Skin of body (tissue), 2 donors: Measurements from ENCODE around the gene NAXD. TPM values are rescaled to one million over a fixed set of nuclear protein-coding genes. Genes with fewer than 3 reads are reported as not detected.
"Not testable (repeated sequence)": the region's sequence is repeated elsewhere in the genome, so short reads cannot be mapped to it uniquely, and the experiment has no call there.

Experiments used
- DNase-seq: peaks from one replicate; lab custom pipeline; 2025; lab: John Stamatoyannopoulos, UW
- total RNA-seq: library from RNA; depleted of rRNA; stranded (reverse); fragments of >200 nt; gene quantifications from one replicate; pipeline ENCODE4 v1.2.3, GENCODE V29; 2014

NAXD gene
- total RNA-seq, 1 donor from 2014 or later, result 15.4 TPM

DNA sequence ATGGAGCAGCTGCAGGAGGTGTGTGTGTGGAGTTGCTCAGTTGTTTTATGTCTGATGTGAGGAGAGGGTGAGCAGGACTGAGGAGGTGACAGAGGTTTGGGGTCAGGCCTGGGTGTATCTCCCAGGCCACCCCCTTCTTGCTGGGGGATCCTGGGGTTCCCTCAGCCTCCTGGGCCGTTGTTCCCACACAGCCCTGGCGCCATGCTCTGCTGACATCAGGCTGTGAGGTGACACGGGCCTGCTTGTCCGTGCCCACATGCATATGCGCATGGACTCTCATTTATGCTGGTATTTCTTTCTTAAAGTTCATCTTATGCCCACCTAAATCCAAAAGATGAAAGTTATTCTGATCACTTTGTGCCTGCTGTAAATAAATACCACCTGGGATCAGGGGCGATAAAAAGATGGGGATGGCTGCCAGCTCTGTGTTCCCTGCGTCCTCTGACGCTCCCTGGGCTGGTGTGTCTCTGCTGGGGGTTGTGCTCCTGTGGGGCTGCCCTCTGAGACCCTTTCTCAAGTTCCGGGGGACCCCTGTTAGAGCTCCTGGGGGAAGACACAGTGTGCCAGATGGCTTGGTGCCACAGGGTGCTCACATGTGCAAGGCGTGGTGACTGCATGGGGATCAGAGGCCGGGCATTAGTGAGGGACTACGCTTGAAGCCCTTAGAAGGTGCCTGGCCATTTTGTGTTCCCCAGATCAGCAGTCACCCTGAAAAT is 12.6 kb downstream of the NAXD start:
- no peak for DNase-seq

- DNase-seq, result no peak
These were observed 13.1 kb downstream of the NAXD start for GRCh38 chr13:110628477-110628793.

GRCh38 chr13:110628952-110629701 is 13.8 kb downstream of the NAXD start:
- no peak for DNase-seq

DNA sequence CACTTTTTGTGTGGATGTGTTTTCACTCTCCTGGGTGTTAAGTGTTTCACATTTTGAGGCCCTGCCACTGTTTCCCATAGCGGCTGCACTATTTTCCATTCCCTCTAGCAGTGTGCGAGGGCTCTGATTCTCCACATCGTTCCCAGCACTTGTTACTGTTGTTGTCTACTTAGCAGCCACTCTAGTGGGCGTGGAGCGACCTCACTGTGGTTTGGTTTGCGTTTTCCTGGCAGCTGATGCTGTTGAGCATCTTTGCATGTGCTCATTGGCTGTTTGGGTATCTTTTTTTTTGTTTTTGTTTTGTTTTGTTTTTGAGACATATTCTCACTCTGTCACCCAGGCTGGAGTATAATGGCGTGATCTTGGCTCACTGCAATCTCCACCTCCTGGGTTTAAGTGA is 14.4 kb downstream of the NAXD start:
- no peak for DNase-seq

DNA sequence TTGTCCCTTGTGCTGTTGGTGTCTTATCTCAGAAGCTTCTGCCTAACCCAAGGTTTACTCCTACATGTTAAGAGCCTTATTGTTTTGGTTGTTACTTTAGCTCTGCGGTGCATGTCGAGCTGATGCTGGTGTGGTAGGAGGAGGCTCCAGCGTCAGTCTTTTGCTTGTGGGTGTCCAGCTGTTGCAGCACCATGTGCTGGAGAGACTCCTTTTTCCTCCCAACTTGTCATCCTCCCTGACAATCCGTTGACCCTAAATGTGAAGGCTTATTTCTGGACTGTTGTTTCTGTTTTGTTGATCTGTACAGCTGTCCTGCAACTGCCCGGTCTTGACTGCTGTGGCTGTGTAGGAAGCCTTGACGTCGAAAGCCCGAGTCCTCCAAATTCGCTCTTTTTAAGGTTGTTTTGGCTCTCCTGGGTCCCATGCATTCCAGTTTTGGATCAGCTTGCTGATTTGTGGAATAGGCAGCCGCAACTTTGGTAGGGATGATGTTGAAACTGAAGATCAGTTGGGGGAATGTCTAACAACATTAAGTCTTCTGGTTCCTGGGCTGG is 15.3 kb downstream of the NAXD start:
- DNase-seq, result no peak

DNA sequence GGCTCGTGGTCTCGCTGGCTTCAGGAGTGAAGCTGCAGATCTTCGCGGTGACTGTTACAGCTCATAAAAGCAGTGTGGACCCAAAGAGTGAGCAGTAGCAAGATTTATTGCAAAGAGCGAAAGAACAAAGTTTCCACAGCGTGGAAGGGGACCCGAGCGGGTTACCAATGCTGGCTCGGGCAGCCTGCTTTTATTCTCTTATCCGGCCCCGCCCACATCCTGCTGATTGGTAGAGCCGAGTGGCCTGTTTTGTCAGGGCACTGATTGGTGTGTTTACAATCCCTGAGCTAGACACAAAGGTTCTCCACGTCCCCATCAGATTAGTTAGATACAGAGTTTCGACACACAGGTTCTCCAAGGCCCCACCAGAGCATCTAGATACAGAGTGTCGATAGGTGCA is 16.9 kb downstream of the NAXD start:
- not testable (repeated sequence) for DNase-seq

DNA sequence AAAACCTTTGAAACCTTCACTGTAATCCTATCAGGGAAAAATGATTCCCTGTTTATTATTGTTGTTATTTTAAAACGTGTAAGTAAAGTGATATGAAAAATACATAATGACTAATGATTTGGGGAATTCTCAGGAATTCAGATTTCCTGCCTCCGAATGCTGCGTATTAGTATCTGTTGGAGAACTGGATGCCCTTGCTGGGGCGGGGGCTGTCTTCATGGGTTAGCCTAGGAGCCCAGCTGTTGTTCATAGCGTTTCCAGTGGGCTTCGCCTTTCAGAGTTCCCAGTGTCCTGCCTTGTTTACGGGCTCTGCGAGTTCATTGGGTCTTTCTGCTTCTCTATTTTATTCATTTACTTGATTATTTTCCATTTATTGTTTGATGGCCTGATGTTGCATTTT is 18.4 kb downstream of the NAXD start:
- no peak for DNase-seq

GRCh38 chr13:110634558-110634957 is 19.2 kb downstream of the NAXD start:
- DNase-seq, result no peak

GRCh38 chr13:110635405-110636002 is 20.2 kb downstream of the NAXD start:
- DNase-seq, result no peak

DNA sequence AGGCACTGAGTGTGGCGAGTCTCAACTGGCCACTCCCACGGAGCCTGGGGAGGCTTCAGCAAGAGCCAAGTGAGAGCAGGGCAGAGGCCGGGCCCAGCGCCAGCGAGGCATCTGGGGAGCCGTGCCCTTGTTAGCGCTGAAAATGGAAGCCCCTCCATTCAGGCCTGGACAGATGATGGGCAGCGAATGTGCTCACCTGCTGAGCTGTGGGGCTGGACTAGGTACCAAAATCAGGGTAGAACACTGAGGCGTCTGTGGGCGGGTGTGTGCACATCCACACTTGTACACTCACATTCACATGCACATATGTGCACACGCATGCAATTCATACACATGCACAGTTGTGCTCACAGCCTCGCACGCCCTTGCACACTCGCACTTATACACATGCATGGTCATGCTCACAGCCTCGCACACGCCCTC is 20.7 kb downstream of the NAXD start:
- no peak for DNase-seq

- no peak for DNase-seq
These were observed 21.4 kb downstream of the NAXD start for GRCh38 chr13:110636701-110637201.

DNA sequence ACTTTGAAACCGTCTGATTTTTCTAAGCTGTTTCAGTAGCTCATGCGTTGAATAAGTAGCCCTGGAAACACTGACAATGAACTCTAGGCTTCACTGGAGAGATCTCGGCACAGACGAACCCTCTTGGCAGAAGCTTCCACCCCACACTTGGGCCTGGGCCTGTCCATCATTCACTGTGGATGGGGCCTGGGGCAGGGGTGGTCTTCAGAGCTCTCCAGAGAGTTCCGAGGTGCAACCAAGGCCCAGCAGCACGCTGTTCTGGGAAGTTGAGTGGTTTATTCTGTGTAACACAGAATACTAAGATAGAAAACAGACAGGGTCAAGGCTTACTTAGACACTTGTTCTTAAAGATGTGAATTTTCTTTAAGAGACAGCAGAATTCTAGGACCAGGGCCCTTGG is 21.9 kb downstream of the NAXD start:
- no peak for DNase-seq

- no peak for DNase-seq
These were observed 22.4 kb downstream of the NAXD start for GRCh38 chr13:110637747-110638146.

DNA sequence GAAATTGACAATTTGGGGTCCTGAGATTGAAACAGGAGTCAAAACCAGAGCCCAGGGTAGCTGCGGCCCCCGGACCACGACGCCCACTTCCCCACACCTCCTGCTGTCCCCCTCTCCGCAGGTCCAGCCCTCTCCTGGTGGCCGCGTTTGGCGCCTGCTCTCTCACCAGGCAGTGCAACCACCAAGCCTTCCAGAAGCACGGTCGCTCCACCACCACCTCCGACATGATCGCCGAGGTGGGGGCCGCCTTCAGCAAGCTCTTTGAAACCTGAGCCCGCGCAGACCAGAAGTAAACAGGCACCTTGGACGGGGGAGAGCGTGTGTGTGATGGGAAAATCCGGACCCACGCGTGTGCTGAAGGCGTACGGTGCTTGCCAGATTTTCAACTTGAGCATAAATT is 22.9 kb downstream of the NAXD start:
- no peak for DNase-seq

DNA sequence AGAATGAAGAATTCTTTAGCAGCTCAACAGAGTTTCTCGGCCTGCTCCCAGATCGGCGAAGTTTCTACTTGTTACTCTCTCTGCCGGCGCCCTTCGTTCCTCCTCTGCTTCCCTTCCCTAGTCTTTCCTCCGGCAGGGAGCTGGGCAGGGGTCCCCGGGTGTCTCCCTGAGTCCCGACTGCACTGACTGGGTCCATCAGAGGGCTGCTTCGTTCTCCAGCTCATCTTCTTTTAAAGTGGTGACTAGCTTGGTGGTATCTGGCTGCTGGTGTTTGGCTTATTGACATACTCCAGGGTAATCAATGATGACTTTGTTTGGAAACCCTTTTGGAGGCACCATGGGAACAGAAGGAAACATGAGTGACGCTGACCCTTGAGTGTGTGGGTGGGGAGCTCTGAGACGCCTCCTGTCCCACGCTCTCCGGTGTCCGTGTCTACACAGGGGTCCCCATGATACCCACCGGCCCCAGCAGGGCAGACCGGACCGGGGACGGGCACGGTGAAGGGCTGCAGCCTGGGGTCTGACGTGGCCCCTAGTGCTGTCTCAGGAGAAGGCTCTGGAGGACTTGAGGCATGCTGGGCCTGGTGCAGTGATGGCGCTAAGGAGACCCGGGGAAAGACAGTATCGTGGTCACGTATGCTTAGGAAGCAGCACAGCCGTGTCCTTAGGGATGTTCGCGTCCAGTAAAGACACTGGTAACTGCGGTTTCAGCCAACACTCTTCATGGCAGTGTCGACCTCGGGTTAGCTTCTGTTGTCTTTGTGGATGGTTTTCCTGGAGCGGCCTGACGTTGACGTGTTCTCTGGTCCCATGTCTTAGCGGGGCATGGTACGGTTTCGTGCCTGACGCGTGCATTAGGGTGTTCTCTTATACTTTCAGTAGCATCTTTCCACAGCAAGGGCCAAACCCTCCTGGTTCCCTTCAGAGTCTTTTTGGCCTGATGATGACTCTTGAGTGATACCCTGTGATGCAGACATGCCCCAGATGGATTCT is 23.8 kb downstream of the NAXD start:
- no peak for DNase-seq

GRCh38 chr13:110639935-110640334 is 24.6 kb downstream of the NAXD start:
- DNase-seq, result no peak

GRCh38 chr13:110640591-110641029 is 25.3 kb downstream of the NAXD start:
- DNase-seq, result no peak

DNA sequence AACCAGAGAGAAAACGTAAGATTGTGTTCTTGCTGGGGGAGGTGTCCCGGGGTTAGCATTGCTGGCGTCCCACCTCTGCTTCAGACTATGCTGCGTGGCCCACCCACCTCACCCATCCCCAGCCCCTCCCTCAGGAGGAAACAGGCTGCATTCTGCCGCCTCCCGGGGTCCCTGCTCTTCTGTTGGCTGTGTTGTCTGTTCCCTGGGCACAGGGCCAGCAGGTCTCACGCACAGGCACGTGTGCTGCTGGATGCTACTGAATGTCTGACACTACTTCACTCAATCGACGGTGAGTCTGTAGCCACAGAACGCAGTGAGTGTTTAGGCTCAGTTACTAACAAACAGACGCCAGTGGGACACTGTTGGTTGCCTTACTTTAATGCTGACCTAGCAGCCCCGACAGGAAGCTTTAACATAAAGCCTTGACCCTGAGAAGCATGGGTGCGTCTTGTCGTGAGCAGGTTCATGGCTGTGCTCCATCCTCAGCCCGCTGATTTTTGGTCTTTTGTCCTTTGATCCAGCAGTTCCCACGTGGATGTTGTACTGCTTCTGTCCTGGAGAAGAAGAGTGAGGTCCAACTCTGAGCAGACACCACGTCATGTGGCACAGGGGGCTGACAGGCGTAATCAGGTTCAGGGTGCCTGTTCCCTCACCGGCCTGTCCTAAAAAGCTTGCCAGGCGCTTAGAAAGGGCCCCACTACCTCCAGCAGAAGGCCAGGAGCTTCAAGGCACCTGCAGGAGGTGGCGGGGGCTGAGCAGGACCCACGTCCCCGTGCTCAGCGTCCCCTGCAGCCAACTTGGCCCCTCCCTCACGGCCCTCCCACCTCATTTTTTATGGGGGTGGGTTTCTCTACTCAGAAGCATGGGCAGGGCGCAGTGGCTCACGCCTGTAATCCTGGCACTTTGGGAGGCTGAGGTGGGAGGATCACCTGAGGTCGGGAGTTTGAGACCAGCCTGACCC is 26.0 kb downstream of the NAXD start:
- no peak for DNase-seq

- DNase-seq, result no peak
These were observed 27.1 kb downstream of the NAXD start for GRCh38 chr13:110642291-110642981.
